PC-3 (cell line): Measurements from ENCODE around the gene DNAH1. TPM values are rescaled to one million over a fixed set of nuclear protein-coding genes. Genes with fewer than 3 reads are reported as not detected.

Experiments
- ATAC-seq: fragments of 200-7000 bp; cut with Tn5 transposase; 2 replicates; pipeline ENCODE4 v1.9.1; 2020; ENCODE audit warnings: mild to moderate bottlenecking, moderate library complexity
- BruUV-seq: library from RNA; stranded (reverse); fragments of 400-500 nt; replicated peaks from 2 replicates; lab custom pipeline; 2021; lab: Mats Ljungman, UMichigan
- CTCF ChIA-PET: fragments of 300-600 bp; sonication (Branson Sonifier 250); formaldehyde crosslinking; loops from one replicate; lab custom pipeline; 2022; ENCODE audit warnings: antibody characterized with exemption; lab: Charles Lee
- POLR2A ChIA-PET: fragments of 300-600 bp; sonication (Branson Sonifier 250); formaldehyde crosslinking; loops from one replicate; lab custom pipeline; 2022; ENCODE audit warnings: antibody characterized with exemption; ENCODE audit not compliant: unreplicated experiment; lab: Charles Lee
- DNase-seq: peaks from one replicate; pipeline ENCODE4 v3.0.0-alpha.2; 2015
- H2AFZ ChIP-seq: fragments of 300-600 bp; sonication (generic); 2 replicates; pipeline ENCODE4 v1.6.0; 2016; ENCODE audit warnings: antibody characterized with exemption, low read length
- H3F3A ChIP-seq: fragments of 300-600 bp; sonication (generic); one replicate; pipeline ENCODE4 v1.6.0; 2017; ENCODE audit warnings: antibody characterized with exemption, low read length, control low read depth, mild to moderate bottlenecking; ENCODE audit not compliant: unreplicated experiment
- H3K27ac ChIP-seq: fragments of 300-600 bp; sonication (generic); 2 replicates; pipeline ENCODE4 v1.5.1; 2016; ENCODE audit warnings: mild to moderate bottlenecking, low read length
- H3K27me3 ChIP-seq: fragments of 300-600 bp; sonication (generic); 2 replicates; pipeline ENCODE4 v1.6.1; 2016; ENCODE audit warnings: low read length, mixed read lengths
- H3K36me3 ChIP-seq: fragments of 300-600 bp; sonication (generic); 2 replicates; pipeline ENCODE4 v1.6.1; 2016; ENCODE audit warnings: low read depth, mixed run types, low read length, mixed read lengths
- H3K4me1 ChIP-seq: fragments of 300-600 bp; sonication (generic); 2 replicates; pipeline ENCODE4 v1.5.1; 2016; ENCODE audit warnings: low read length; ENCODE audit not compliant: insufficient read depth
- H3K4me2 ChIP-seq: fragments of 300-600 bp; sonication (generic); 2 replicates; pipeline ENCODE4 v1.6.0; 2016; ENCODE audit warnings: low read length
- H3K4me3 ChIP-seq: fragments of 300-600 bp; sonication (generic); 2 replicates; pipeline ENCODE4 v1.5.1; 2016; ENCODE audit warnings: mild to moderate bottlenecking, low read length, mixed read lengths
- H3K79me2 ChIP-seq: fragments of 300-600 bp; sonication (generic); 2 replicates; pipeline ENCODE4 v1.6.1; 2017; ENCODE audit warnings: low read length, mixed read lengths
- H3K9ac ChIP-seq: fragments of 300-600 bp; sonication (generic); 2 replicates; pipeline ENCODE4 v1.6.0; 2016; ENCODE audit warnings: mild to moderate bottlenecking, low read length
- H3K9me2 ChIP-seq: fragments of 300-600 bp; sonication (generic); replicated peaks from 2 replicates; pipeline ENCODE4 v1.6.1; 2016; ENCODE audit warnings: mixed run types, low read length, mixed read lengths
- H3K9me3 ChIP-seq: fragments of 300-600 bp; sonication (generic); 2 replicates; pipeline ENCODE4 v1.6.1; 2016; ENCODE audit warnings: low read length, mixed read lengths
- H4K20me1 ChIP-seq: fragments of 300-600 bp; sonication (generic); 2 replicates; pipeline ENCODE4 v1.6.1; 2016; ENCODE audit warnings: low read length, mixed read lengths
- CTCF ChIP-seq: fragments of 300-600 bp; sonication (generic); conservative IDR thresholded peaks from 2 replicates; pipeline ENCODE4 v1.5.1; 2017; ENCODE audit warnings: antibody characterized with exemption, low read depth, mild to moderate bottlenecking, low read length
- EZH2 ChIP-seq: fragments of 300-600 bp; sonication (generic); IDR thresholded peaks from one replicate; pipeline ENCODE4 v1.6.1; 2017; ENCODE audit warnings: antibody characterized with exemption, mild to moderate bottlenecking, low read length; ENCODE audit not compliant: unreplicated experiment
- EZH2phosphoT487 ChIP-seq: fragments of 300-600 bp; sonication (generic); IDR thresholded peaks from 2 replicates; pipeline ENCODE4 v1.6.1; 2018; ENCODE audit warnings: mild to moderate bottlenecking, antibody characterized with exemption, low read length, borderline replicate concordance
- intact Hi-C: fragments of 100-400 bp; cut with micrococcal nuclease; formaldehyde crosslinking; loops from 2 replicates; pipeline ENCODE4 v1.9.0; 2023
- total RNA-seq: library from RNA; depleted of rRNA; stranded (reverse); fragments of >200 nt; gene quantifications from 2 replicates; pipeline ENCODE4 v1.2.3, GENCODE V29; 2014

Gene DNAH1
- total RNA-seq, 1 experiment from 2014 or later = 2.2 TPM

- POLR2A ChIA-PET = interaction anchor here (0.6 kb wide), 1 partner anchor 12 kb away, joined by 14 read pairs; no protein-coding TSS in a partner anchor
- CTCF ChIA-PET = no interaction called here
Measured at GRCh38 chr3:52350981-52351761, 35.1 kb downstream of the DNAH1 start.

GRCh38 chr3:52351762-52352368, 35.7 kb downstream of the DNAH1 start:
- TF ChIP-seq EZH2 = no peak
- TF ChIP-seq CTCF = no peak
- TF ChIP-seq EZH2phosphoT487 = no peak
- H3K9me3 ChIP-seq = no peaks in the 10 kb centered on the region
- H4K20me1 ChIP-seq = no peaks in the 10 kb centered on the region
- no TSS peak for BruUV-seq
- H3K4me2 ChIP-seq = no peak overlapping the region
- ATAC-seq (no peak), DNase-seq (no peak)
- H2AFZ ChIP-seq = no peak overlapping the region
- H3K9ac ChIP-seq = no peak overlapping the region
- H3K36me3 ChIP-seq = no peaks in the 10 kb centered on the region
- H3K27me3 ChIP-seq = no peaks in the 10 kb centered on the region
- no peak overlapping the region for H3K4me3 ChIP-seq
- H3K9me2 ChIP-seq = no peaks in the 10 kb centered on the region
- no peaks in the 10 kb centered on the region for H3F3A ChIP-seq
- H3K27ac ChIP-seq = no peak overlapping the region
- H3K4me1 ChIP-seq = no peaks in the 10 kb centered on the region
- H3K79me2 ChIP-seq = no peaks in the 10 kb centered on the region
- POLR2A ChIA-PET = no interaction called here
- CTCF ChIA-PET = no interaction called here
- intact Hi-C loops = no loop called here

More at GRCh38 chr3:52350981-52351761, 35.1 kb downstream of the DNAH1 start:
- Histone ChIP-seq H3K9me3 (no peaks in the 10 kb centered on the region), H3K27me3 (no peaks in the 10 kb centered on the region), H4K20me1 (no peaks in the 10 kb centered on the region), H3K4me2 (no peak overlapping the region), H3K27ac (no peak overlapping the region), H3K79me2 (no peaks in the 10 kb centered on the region), H3F3A (no peaks in the 10 kb centered on the region), H2AFZ (no peak overlapping the region), H3K36me3 (no peaks in the 10 kb centered on the region), H3K9ac (no peak overlapping the region), H3K9me2 (no peaks in the 10 kb centered on the region), H3K4me1 (no peaks in the 10 kb centered on the region), H3K4me3 (no peak overlapping the region)
- BruUV-seq = no TSS peak
- DNase-seq = no peak
- TF ChIP-seq EZH2 (no peak), EZH2phosphoT487 (no peak), CTCF (no peak)
- no peak for ATAC-seq
- intact Hi-C loops = no loop called here

- Histone ChIP-seq H3K27me3 (no peaks in the 10 kb centered on the region), H3K27ac (no peak overlapping the region), H3K9me2 (no peaks in the 10 kb centered on the region), H3F3A (no peaks in the 10 kb centered on the region), H2AFZ (no peak overlapping the region), H3K9ac (no peak overlapping the region), H3K36me3 (no peaks in the 10 kb centered on the region), H3K4me2 (no peak overlapping the region), H4K20me1 (no peaks in the 10 kb centered on the region), H3K4me1 (no peaks in the 10 kb centered on the region), H3K79me2 (no peaks in the 10 kb centered on the region), H3K4me3 (no peak overlapping the region), H3K9me3 (no peaks in the 10 kb centered on the region)
- DNase-seq (no peak), ATAC-seq (no peak)
- TF ChIP-seq EZH2phosphoT487 (no peak), CTCF (no peak), EZH2 (no peak)
- CTCF ChIA-PET = no interaction called here
- no TSS peak for BruUV-seq
- intact Hi-C loops = no loop called here
- POLR2A ChIA-PET = no interaction called here
Measured at GRCh38 chr3:52352566-52352965, 36.4 kb downstream of the DNAH1 start.
